GM12865 (cell line): Measurements from ENCODE around the gene SUCLA2.
A peak's percentile ranks its signal among the peaks of the same experiment; 100 is the strongest.

Source experiments
- DNase-seq: peaks from one replicate; pipeline ENCODE4 v3.0.0; 2010; ENCODE audit warnings: low read depth
- H3K4me3 ChIP-seq: 2 replicates; pipeline ENCODE4 v1.5.1; 2011; ENCODE audit warnings: mild to moderate bottlenecking, low read depth, low read length, control low read depth
- CTCF ChIP-seq: IDR thresholded peaks from 2 replicates; pipeline ENCODE4 v1.5.1; 2011; ENCODE audit warnings: low read length, control low read depth, low read depth, inconsistent platforms; ENCODE audit not compliant: insufficient read depth; ENCODE audit errors: missing control alignments

The SUCLA2 gene

DNA sequence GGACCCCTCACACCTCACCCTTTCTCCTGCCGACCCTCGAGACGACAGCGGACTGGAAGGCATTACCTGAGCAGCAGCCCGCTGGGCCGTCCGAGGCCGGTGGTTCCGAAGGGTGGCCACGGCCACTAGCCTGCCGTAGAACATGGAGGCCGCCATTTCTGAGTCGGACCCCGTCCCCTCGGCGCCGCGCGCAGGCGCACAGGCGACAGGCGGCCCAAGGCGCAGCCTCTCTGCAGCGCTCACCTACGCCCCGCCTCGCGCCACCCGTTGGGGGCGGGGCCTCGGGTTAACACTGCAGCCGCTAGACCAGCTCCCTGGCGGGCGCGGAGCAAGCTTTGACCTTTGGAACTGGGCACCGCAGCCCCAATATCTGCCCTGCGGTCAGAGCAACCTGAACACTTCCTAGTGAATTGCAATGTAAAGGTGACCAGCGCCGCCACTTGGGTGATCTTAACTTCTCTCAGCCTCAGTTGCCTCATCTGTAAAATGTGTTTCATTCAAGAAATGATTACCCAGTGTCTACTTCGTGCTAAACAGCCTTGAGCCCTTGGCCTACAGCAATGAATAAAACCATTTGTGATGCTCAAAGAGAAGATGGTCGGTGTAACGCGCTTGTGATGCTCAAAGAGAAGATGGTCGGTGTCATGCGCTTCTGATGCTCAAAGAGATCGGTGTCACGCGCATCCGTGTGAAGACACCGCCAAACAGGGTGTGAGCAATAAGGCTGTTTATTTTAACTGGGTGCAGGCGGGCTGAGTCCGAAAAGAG lies at the start of gene SUCLA2:
SUCLA2 (minus strand) TSS at position 160 of the 768 bp plus-strand sequence; CDS start at position 156, 4 bp downstream.
- DNase-seq, result peak; percentile 95
- no peak for TF ChIP-seq CTCF
- H3K4me3 ChIP-seq, result peak within 1 kb of the TSS; percentile 95

- TF ChIP-seq CTCF, result no peak
- no peak for DNase-seq
- no peak overlapping the region for H3K4me3 ChIP-seq
These were observed 49.5 kb upstream of the SUCLA2 start for GRCh38 chr13:48050550-48050949.

DNA sequence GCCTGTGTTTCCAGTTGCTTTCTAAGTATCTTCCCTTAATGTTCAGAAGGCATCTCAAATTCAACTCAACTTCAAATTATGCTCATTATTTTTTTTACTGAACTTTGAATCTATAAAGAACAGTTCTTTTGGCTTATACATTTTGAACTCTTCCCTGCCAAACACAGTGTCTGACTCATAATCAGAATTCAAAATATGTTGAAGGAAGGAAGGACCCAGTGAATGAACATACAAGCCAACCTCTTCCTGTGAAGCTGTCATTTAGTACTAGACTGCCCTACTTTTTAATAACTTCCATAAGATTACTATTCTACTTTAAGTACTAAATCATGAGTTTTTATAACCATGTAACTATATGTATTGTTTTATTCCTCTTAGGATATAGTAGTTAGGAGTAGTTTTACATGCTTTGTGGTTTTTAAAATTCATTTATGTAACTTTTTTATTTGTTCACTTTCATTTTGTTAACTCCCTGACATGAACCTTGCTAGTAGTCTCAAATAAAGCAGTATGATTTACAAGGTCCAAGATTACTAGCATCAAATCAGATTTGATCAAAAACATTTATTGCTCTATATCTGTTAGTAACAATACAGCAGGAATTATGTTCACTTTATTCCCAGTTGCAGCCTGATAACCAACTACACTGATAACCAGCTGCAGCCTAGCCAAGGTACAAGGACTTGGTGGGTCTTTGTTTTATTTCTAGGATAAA lies 42.9 kb upstream of the SUCLA2 start:
- DNase-seq, result peak; percentile 16
- TF ChIP-seq CTCF, result no peak
- H3K4me3 ChIP-seq, result no peak overlapping the region

DNA sequence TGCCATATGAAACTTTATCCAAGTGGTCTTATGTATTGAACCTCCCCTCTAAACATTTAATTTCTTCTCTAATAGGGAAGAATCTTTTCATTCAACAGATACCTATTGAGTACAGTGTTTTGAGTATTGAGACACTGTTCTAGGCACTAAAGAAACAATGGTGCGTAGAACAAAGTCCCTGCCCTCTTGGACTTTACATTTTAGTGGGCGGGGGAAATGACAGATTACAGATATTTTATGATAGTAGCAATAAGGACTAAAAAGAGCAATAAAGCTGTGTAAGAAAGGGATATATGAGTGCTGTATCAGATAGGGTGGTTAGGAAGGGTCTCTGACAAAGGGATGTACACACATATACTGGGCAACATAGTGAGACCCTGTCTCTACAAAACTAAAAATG lies 41.8 kb upstream of the SUCLA2 start:
- no peak overlapping the region for H3K4me3 ChIP-seq
- no peak for DNase-seq
- no peak for TF ChIP-seq CTCF

DNA sequence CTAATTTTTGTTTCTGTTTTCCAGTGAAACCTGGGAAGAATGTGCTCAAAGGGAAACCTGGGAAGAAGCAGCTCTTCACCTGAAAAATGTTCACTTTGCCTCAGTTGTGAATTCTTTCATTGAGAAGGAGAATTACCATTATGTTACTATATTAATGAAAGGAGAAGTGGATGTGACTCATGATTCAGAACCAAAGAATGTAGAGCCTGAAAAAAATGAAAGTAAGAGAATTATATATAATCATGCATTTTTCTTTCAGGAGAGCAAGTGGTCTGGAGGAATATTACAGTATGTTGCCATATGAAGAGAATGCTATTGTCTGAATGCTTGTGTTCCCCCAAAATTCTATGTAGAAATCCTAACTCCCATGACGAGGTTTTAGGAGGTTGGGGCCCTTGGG lies 39.8 kb upstream of the SUCLA2 start:
- H3K4me3 ChIP-seq, result no peak overlapping the region
- no peak for DNase-seq
- no peak for TF ChIP-seq CTCF

- no peak for TF ChIP-seq CTCF
- no peak for DNase-seq
- H3K4me3 ChIP-seq, result no peak overlapping the region
These were observed 39.0 kb upstream of the SUCLA2 start for GRCh38 chr13:48040049-48040448.
